Right lobe of liver (tissue), 4 donors: ENCODE data around the gene HDAC4.

Source experiments
- POLR2A ChIP-seq: fragments of 450-650 bp; IDR thresholded peaks from one replicate; pipeline ENCODE4 v1.6.1; 2017; ENCODE audit warnings: antibody characterized with exemption, mild to moderate bottlenecking
- TF ChIP-seq, protein P1 (sequence below), 4 donors: fragments of 200-600 bp in 3 of 4; fragments of 450-650 bp in 1 of 4; IDR thresholded peaks; one replicate each; pipeline versions ENCODE4 v1.5.1 to v1.8.0; 2016 to 2022; ENCODE audit warnings: antibody characterized with exemption in 4 of 4, mild to moderate bottlenecking in 2 of 4
- donor health status: DM: no; HTN: no; CAD: no.
- donor health status: DM: no; HTN: no; CAD: no.
- donor health status: DM: no; HTN: yes; CAD: no.

GRCh38 chr2:239323447-239323846 is 77.4 kb downstream of the HDAC4 start:
- TF ChIP-seq POLR2A, result no peak
- TF ChIP-seq, protein P1, sequence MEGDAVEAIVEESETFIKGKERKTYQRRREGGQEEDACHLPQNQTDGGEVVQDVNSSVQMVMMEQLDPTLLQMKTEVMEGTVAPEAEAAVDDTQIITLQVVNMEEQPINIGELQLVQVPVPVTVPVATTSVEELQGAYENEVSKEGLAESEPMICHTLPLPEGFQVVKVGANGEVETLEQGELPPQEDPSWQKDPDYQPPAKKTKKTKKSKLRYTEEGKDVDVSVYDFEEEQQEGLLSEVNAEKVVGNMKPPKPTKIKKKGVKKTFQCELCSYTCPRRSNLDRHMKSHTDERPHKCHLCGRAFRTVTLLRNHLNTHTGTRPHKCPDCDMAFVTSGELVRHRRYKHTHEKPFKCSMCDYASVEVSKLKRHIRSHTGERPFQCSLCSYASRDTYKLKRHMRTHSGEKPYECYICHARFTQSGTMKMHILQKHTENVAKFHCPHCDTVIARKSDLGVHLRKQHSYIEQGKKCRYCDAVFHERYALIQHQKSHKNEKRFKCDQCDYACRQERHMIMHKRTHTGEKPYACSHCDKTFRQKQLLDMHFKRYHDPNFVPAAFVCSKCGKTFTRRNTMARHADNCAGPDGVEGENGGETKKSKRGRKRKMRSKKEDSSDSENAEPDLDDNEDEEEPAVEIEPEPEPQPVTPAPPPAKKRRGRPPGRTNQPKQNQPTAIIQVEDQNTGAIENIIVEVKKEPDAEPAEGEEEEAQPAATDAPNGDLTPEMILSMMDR (IDR thresholded peaks at IDR 0.05), result no peak
